CD4-positive, alpha-beta memory T cell (primary cell): Measurements from ENCODE around the gene RAB3A. TPM values are rescaled to one million over a fixed set of nuclear protein-coding genes. Genes with fewer than 3 reads are reported as not detected.

Source experiments
- CTCF ChIA-PET: fragments of 350-600 bp; sonication (Branson Sonifier 250); formaldehyde crosslinking; loops from one replicate; lab custom pipeline; 2021; ENCODE audit warnings: inconsistent platforms; ENCODE audit not compliant: partially characterized antibody; lab: Charles Lee
- POLR2A ChIA-PET: fragments of 350-600 bp; sonication (Branson Sonifier 250); formaldehyde crosslinking; loops from one replicate; lab custom pipeline; 2021; ENCODE audit not compliant: partially characterized antibody; lab: Charles Lee
- DNase-seq, 5 donors: peaks; one replicate each; pipeline versions ENCODE4 v3.0.0 to v3.0.0-alpha.2; 2020 to 2022; ENCODE audit warnings: mixed read lengths in 1 of 5
- H3K27ac ChIP-seq: one replicate; pipeline ENCODE4 v1.7.0; 2013; ENCODE audit warnings: low read depth, low read length
- H3K27me3 ChIP-seq: 2 replicates; pipeline ENCODE4 v1.7.0; 2013; ENCODE audit warnings: mild to moderate bottlenecking, low read length, moderate library complexity; ENCODE audit not compliant: insufficient read depth
- H3K36me3 ChIP-seq: 2 replicates; pipeline ENCODE4 v1.7.0; 2013; ENCODE audit warnings: mild to moderate bottlenecking, low read length, moderate library complexity; ENCODE audit not compliant: insufficient read depth
- H3K4me1 ChIP-seq: 2 replicates; pipeline ENCODE4 v1.7.0; 2013; ENCODE audit warnings: mild to moderate bottlenecking, low read length, moderate library complexity; ENCODE audit not compliant: insufficient read depth
- H3K4me3 ChIP-seq, 2 donors: one replicate each; pipeline ENCODE4 v1.7.0; 2013; ENCODE audit warnings: low read length in 2 of 2, mild to moderate bottlenecking in 1 of 2
- H3K9me3 ChIP-seq, 2 donors: one replicate each; pipeline ENCODE4 v1.7.0; 2013; ENCODE audit warnings: low read length in 2 of 2, control low read depth in 1 of 2; ENCODE audit not compliant: control insufficient read depth in 1 of 2
- H3K27ac Mint-ChIP-seq, 7 donors: one replicate each; pipeline ENCODE4 v1.8.0; 2020 to 2021; ENCODE audit warnings: mixed read lengths in 7 of 7, mild to moderate bottlenecking in 6 of 7, inconsistent platforms in 3 of 7, moderate library complexity in 3 of 7
- H3K27me3 Mint-ChIP-seq, 2 donors: one replicate each; pipeline ENCODE4 v1.8.0; 2020 to 2021; ENCODE audit warnings: mixed read lengths in 2 of 2
- H3K36me3 Mint-ChIP-seq, 2 donors: one replicate each; pipeline ENCODE4 v1.8.0; 2020 to 2021; ENCODE audit warnings: mixed read lengths in 2 of 2, inconsistent platforms in 1 of 2, mild to moderate bottlenecking in 1 of 2
- H3K4me1 Mint-ChIP-seq, 4 donors: one replicate each; pipeline ENCODE4 v1.8.0; 2020 to 2021; ENCODE audit warnings: mixed read lengths in 4 of 4, mild to moderate bottlenecking in 1 of 4
- H3K4me3 Mint-ChIP-seq, 8 donors: one replicate each; pipeline ENCODE4 v1.8.0; 2020 to 2021; ENCODE audit warnings: mixed read lengths in 8 of 8, mild to moderate bottlenecking in 7 of 8, moderate library complexity in 6 of 8, inconsistent platforms in 3 of 8
- H3K9me3 Mint-ChIP-seq, 8 donors: one replicate each; pipeline ENCODE4 v1.8.0; 2020 to 2021; ENCODE audit warnings: mixed read lengths in 8 of 8, mild to moderate bottlenecking in 5 of 8, inconsistent platforms in 3 of 8, moderate library complexity in 1 of 8
- intact Hi-C: fragments of 100-400 bp; cut with micrococcal nuclease; formaldehyde crosslinking; loops from one replicate; pipeline ENCODE4 v1.15.1; 2023
- polyA plus RNA-seq, 2 donors: library from polyadenylated mRNA; unstranded; fragments of 300-500 nt; fragmentation: Illumina TruSeq; gene quantifications; one replicate each; pipeline ENCODE4 v1.2.3, GENCODE V29; 2021
- total RNA-seq, 2 experiments: library from RNA; stranded (reverse); gene quantifications; one replicate each; pipeline ENCODE4 v1.2.3, GENCODE V29; 2021

Gene RAB3A
- total and polyA plus RNA-seq, 4 experiments from 2014 or later, result 0.59 to 4.8 (median 2.9) TPM

GRCh38 chr19:18152442-18152816, 51.4 kb downstream of the RAB3A start:
- H3K9me3 Mint-ChIP-seq, result peaks cover 0 to 2% (median 0%) of the 10 kb centered on the region in 8 donors
- peaks cover 14 to 38% (median 21%) of the 10 kb centered on the region in 4 donors for H3K4me1 Mint-ChIP-seq
- Histone ChIP-seq H3K4me3 (peak overlapping the region; percentile 74 to 79), H3K27me3 (no peaks in the 10 kb centered on the region), H3K36me3 (peaks cover 2% of the 10 kb centered on the region), H3K27ac (peak overlapping the region; percentile 74), H3K4me1 (peaks cover 28% of the 10 kb centered on the region), H3K9me3 (no peaks in the 10 kb centered on the region)
- CTCF ChIA-PET, result interaction anchor here (0.6 to 4.1 kb wide), 12 partner anchors 9 to 127 kb away, joined by 3 to 38 read pairs (median 5); partner anchors contain the start of gene IL12RB1
- no peaks in the 10 kb centered on the region for H3K27me3 Mint-ChIP-seq
- peak; percentile 96 to 99 (median 96) for DNase-seq
- H3K36me3 Mint-ChIP-seq, result peaks cover 0 to 20% of the 10 kb centered on the region in 2 donors
- intact Hi-C loops, result loop anchor here (1.0 to 5.0 kb wide), 10 partner anchors 22 to 293 kb away; partner anchors contain the start of genes RAB3A and RPL18A
- peak overlapping the region; percentile 88 to 99 (median 97) for H3K27ac Mint-ChIP-seq
- peak overlapping the region; percentile 84 to 95 (median 91) for H3K4me3 Mint-ChIP-seq
- POLR2A ChIA-PET, result interaction anchor here (0.7 to 3.3 kb wide), 22 partner anchors 8 to 405 kb away, joined by 3 to 85 read pairs (median 6); partner anchors contain the start of genes ARRDC2, IL12RB1, JUND and KXD1

- no peak overlapping the region for H3K4me3 ChIP-seq
- peaks cover 12% of the 10 kb centered on the region for H3K36me3 ChIP-seq
- H3K27ac ChIP-seq, result peak overlapping the region; percentile 74
- no peaks in the 10 kb centered on the region for H3K27me3 ChIP-seq
- ChIA-PET CTCF (interaction anchor here (0.8 to 4.1 kb wide), 12 partner anchors 10 to 129 kb away, joined by 3 to 38 read pairs (median 4); partner anchors contain the start of gene IL12RB1), POLR2A (interaction anchor here (0.6 to 3.3 kb wide), 16 partner anchors 9 to 218 kb away, joined by 3 to 85 read pairs (median 9); partner anchors contain the start of genes ARRDC2, CCDC124, IL12RB1 and JUND)
- H3K27me3 Mint-ChIP-seq, result no peaks in the 10 kb centered on the region
- peaks cover 12 to 34% (median 19%) of the 10 kb centered on the region in 4 donors for H3K4me1 Mint-ChIP-seq
- H3K27ac Mint-ChIP-seq, result peak overlapping the region in 6 of 7 donors; percentile 29 to 99 (median 96)
- H3K9me3 Mint-ChIP-seq, result peaks cover 0 to 2% (median 0%) of the 10 kb centered on the region in 8 donors
- DNase-seq, result no peak
- H3K4me1 ChIP-seq, result peaks cover 21% of the 10 kb centered on the region
- intact Hi-C loops, result loop anchor here (5.0 kb wide), 1 partner anchor 89 kb away; no protein-coding TSS in a partner anchor
- H3K4me3 Mint-ChIP-seq, result peak overlapping the region; percentile 84 to 95 (median 91)
- no peaks in the 10 kb centered on the region for H3K9me3 ChIP-seq
- peaks cover 6 to 24% of the 10 kb centered on the region in 2 donors for H3K36me3 Mint-ChIP-seq
Measured at GRCh38 chr19:18150776-18151624, 52.8 kb downstream of the RAB3A start.

- DNase-seq, result no peak
Measured at GRCh38 chr19:18149596-18149975, 54.3 kb downstream of the RAB3A start.

GRCh38 chr19:18147396-18147795, 56.4 kb downstream of the RAB3A start:
- no peak overlapping the region for H3K4me3 Mint-ChIP-seq
- ChIA-PET POLR2A (no interaction called here), CTCF (interaction anchor here (1.0 kb wide), 1 partner anchor 90 kb away, joined by 4 read pairs; no protein-coding TSS in a partner anchor)
- H3K27ac Mint-ChIP-seq, result peak overlapping the region in 1 of 7 donors; percentile 41
- no peak for DNase-seq
- peaks cover 45% of the 10 kb centered on the region for H3K36me3 ChIP-seq
- no peaks in the 10 kb centered on the region for H3K27me3 ChIP-seq
- no peak overlapping the region for H3K4me3 ChIP-seq
- H3K9me3 ChIP-seq, result no peaks in the 10 kb centered on the region
- peaks cover 8% of the 10 kb centered on the region for H3K4me1 ChIP-seq
- H3K36me3 Mint-ChIP-seq, result peaks cover 19 to 39% of the 10 kb centered on the region in 2 donors
- H3K27me3 Mint-ChIP-seq, result no peaks in the 10 kb centered on the region
- no peaks in the 10 kb centered on the region for H3K9me3 Mint-ChIP-seq
- H3K4me1 Mint-ChIP-seq, result peaks cover 5 to 17% (median 8%) of the 10 kb centered on the region in 4 donors
- intact Hi-C loops, result no loop called here
- no peak overlapping the region for H3K27ac ChIP-seq

More at GRCh38 chr19:18149596-18149975, 54.3 kb downstream of the RAB3A start:
- H3K4me1 ChIP-seq, result peaks cover 21% of the 10 kb centered on the region
- H3K4me1 Mint-ChIP-seq, result peaks cover 12 to 29% (median 18%) of the 10 kb centered on the region in 4 donors
- H3K27ac Mint-ChIP-seq, result peak overlapping the region in 1 of 7 donors; percentile 30
- ChIA-PET CTCF (interaction anchor here (1.1 to 4.1 kb wide), 2 partner anchors 11 to 147 kb away, joined by 4 to 16 read pairs; no protein-coding TSS in a partner anchor), POLR2A (interaction anchor here (1.1 to 1.4 kb wide), 2 partner anchors 30 to 132 kb away, joined by 3 read pairs; partner anchors contain the start of gene JUND)
- no peak overlapping the region for H3K4me3 ChIP-seq
- H3K4me3 Mint-ChIP-seq, result no peak overlapping the region
- peaks cover 0 to 2% (median 0%) of the 10 kb centered on the region in 8 donors for H3K9me3 Mint-ChIP-seq
- intact Hi-C loops, result no loop called here
- peaks cover 14 to 33% of the 10 kb centered on the region in 2 donors for H3K36me3 Mint-ChIP-seq
- H3K27me3 ChIP-seq, result no peaks in the 10 kb centered on the region
- H3K27me3 Mint-ChIP-seq, result no peaks in the 10 kb centered on the region
- no peaks in the 10 kb centered on the region for H3K9me3 ChIP-seq
- no peak overlapping the region for H3K27ac ChIP-seq
- peaks cover 26% of the 10 kb centered on the region for H3K36me3 ChIP-seq

Other genes starting within 250 kb of the RAB3A start
- not detected for gene KCNN1, start 236.9 kb downstream of the RAB3A start, total RNA-seq
- gene KCNN1, start 236.9 kb downstream of the RAB3A start, polyA plus RNA-seq, result not detected
- 100 to 1,000 TPM; 136 to 138 TPM for gene ARRDC2, start 195.9 kb downstream of the RAB3A start, total RNA-seq
- gene ARRDC2, start 195.9 kb downstream of the RAB3A start, polyA plus RNA-seq, result 10 to 100 TPM; 39.8 to 47.9 TPM
- gene IL12RB1, start 117.1 kb downstream of the RAB3A start, total RNA-seq, result 10 to 100 TPM; 39.3 to 42.1 TPM
- gene IL12RB1, start 117.1 kb downstream of the RAB3A start, polyA plus RNA-seq, result 10 to 100 TPM; 35.0 to 55.1 TPM
- 10 to 100 TPM; 51.6 to 53.9 TPM for gene MAST3, start 106.3 kb downstream of the RAB3A start, total RNA-seq
- gene MAST3, start 106.3 kb downstream of the RAB3A start, polyA plus RNA-seq, result 10 to 100 TPM in 1 of 2 donors, 1 to 10 TPM in 1; 4.3 to 16.7 TPM
- gene PIK3R2, start 50.9 kb downstream of the RAB3A start, total RNA-seq, result 10 to 100 TPM; 18.1 to 23.0 TPM
- 1 to 10 TPM; 1.5 to 6.6 TPM for gene PIK3R2, start 50.9 kb downstream of the RAB3A start, polyA plus RNA-seq
- 10 to 100 TPM; 48.3 to 56.9 TPM for gene IFI30, start 30.2 kb downstream of the RAB3A start, total RNA-seq
- 10 to 100 TPM in 1 of 2 donors, 1 to 10 TPM in 1; 6.3 to 16.7 TPM for gene IFI30, start 30.2 kb downstream of the RAB3A start, polyA plus RNA-seq
- gene MPV17L2, start 10.8 kb downstream of the RAB3A start, total RNA-seq, result 1 to 10 TPM; 7.6 to 7.8 TPM
- gene MPV17L2, start 10.8 kb downstream of the RAB3A start, polyA plus RNA-seq, result 10 to 100 TPM; 10.5 to 13.7 TPM
- gene PDE4C, start 22.4 kb upstream of the RAB3A start, total RNA-seq, result under 1 TPM in 1 of 2 experiments, not detected in 1; 0.52 TPM
- gene PDE4C, start 22.4 kb upstream of the RAB3A start, polyA plus RNA-seq, result not detected
- gene IQCN, start 70.4 kb upstream of the RAB3A start, total RNA-seq, result 1 to 10 TPM; 5.5 to 5.8 TPM
- 1 to 10 TPM in 1 of 2 donors, under 1 TPM in 1; 0.13 to 1.8 TPM for gene IQCN, start 70.4 kb upstream of the RAB3A start, polyA plus RNA-seq
- 100 to 1,000 TPM; 163 TPM for gene JUND, start 77.6 kb upstream of the RAB3A start, total RNA-seq
- gene JUND, start 77.6 kb upstream of the RAB3A start, polyA plus RNA-seq, result 100 to 1,000 TPM in 1 of 2 donors, 10 to 100 TPM in 1; 16.5 to 133 TPM
- 10 to 100 TPM; 64.2 to 65.0 TPM for gene LSM4, start 119.0 kb upstream of the RAB3A start, total RNA-seq
- 100 to 1,000 TPM; 121 to 164 TPM for gene LSM4, start 119.0 kb upstream of the RAB3A start, polyA plus RNA-seq
- gene PGPEP1, start 136.6 kb upstream of the RAB3A start, total RNA-seq, result 10 to 100 TPM; 46.2 to 49.2 TPM
- gene PGPEP1, start 136.6 kb upstream of the RAB3A start, polyA plus RNA-seq, result 1 to 10 TPM; 6.8 to 8.0 TPM
- gene GDF15, start 182.1 kb upstream of the RAB3A start, total RNA-seq, result 1 to 10 TPM; 1.2 TPM
- not detected for gene GDF15, start 182.1 kb upstream of the RAB3A start, polyA plus RNA-seq
- gene LRRC25, start 193.6 kb upstream of the RAB3A start, total RNA-seq, result under 1 TPM; 0.73 to 0.91 TPM
- gene LRRC25, start 193.6 kb upstream of the RAB3A start, polyA plus RNA-seq, result under 1 TPM in 1 of 2 donors, not detected in 1; 0.07 TPM
- gene SSBP4, start 215.4 kb upstream of the RAB3A start, total RNA-seq, result 10 to 100 TPM; 71.3 to 73.4 TPM
- 100 to 1,000 TPM in 1 of 2 donors, 10 to 100 TPM in 1; 81.5 to 108 TPM for gene SSBP4, start 215.4 kb upstream of the RAB3A start, polyA plus RNA-seq
- gene ISYNA1, start 234.1 kb upstream of the RAB3A start, total RNA-seq, result 10 to 100 TPM; 37.1 to 43.2 TPM
- gene ISYNA1, start 234.1 kb upstream of the RAB3A start, polyA plus RNA-seq, result 10 to 100 TPM; 27.5 to 36.3 TPM